ENCODE data around the gene RNF10.
"Not testable (repeated sequence)": the region's sequence is repeated elsewhere in the genome, so short reads cannot be mapped to it uniquely, and the experiment has no call there.

RNF10 gene

DNA sequence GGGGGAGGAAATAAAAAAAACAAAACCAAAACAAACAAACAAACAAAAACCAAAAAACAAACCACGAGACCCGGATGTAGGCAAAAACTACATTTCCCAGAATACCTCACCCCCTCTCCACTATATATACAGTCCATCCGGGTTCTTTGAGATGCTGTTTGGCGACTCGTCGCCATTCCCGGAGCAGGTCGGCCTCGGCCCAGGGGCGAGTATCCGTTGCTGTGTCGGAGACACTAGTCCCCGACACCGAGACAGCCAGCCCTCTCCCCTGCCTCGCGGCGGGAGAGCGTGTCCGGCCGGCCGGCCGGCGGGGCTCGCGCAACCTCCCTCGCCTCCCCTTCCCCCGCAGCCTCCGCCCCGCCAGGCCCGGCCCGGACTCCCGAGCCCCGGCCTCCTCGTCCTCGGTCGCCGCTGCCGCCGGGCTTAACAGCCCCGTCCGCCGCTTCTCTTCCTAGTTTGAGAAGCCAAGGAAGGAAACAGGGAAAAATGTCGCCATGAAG lies at the start of gene RNF10:
Gene RNF10 (plus strand): TSS at position 154 of the 500 bp plus-strand sequence. CDS start 456 bp downstream, outside the sequence.
- peak in 2 of 3 experiments; percentile 43 to 53 for DNase-seq (ENCODE audit: low read depth in 3 of 3)

DNA sequence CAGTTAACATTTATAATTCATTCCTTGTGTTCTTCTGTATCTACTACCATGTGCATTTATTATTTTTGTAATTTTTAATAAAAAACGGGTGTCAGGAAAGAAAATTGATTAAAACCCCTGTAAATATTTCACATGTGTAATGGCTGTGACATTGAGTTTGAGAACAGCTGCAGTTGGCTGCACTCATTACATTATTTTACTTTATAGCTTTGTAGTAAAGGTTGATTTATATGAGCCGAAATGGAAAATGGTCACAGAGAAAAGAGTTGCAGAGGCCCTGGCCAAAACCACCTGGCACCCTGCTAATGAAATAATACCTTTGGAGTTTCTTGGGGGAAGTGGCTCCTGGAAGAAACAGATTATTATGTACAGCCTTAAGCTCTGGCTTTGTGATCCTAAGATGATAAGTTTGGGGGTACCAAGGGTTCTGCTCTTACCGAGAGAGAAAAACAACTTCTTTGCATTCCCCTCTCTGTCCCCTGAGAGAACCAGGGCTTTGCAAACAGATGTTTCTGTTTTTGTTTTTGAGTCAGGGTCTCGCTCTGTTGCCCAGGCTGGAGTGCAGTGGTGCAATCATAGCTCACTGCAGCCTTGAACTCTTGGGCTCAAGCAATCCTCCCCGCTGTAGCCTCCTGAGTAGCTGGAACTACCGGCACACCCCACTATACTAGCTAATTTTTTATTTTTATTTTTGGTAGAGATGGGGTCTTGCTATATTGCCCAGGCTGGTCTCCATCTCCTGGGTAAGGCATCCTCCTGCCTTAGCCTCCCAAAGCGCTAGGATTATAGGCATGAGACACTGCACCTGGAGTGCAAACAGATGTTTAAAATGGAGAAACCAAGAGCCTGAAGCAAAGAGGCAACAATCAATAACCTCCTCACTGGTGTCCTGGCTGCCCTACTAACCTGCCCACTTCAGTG lies 47.9 kb upstream of the RNF10 start:
- no peak for DNase-seq (ENCODE audit: low read depth in 3 of 3)

DNA sequence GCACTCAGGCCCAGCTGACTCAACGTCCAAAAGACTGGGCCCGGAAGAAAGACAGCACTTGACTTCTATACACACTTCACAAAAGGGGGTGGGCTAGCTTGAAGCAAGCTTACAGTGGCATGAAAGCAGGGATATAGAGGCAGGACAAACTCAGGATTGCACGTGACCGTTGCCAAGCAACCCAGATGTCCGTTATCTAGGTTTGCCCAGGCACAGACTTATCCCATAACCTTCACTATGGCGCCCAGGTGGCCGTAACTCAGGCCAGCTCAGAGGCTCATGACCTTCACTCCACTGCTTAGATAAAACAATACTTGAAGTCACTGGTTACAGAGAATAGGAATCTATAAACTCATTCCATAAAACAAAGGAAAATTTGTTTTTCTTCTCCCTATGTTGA lies 46.6 kb upstream of the RNF10 start:
- DNase-seq (ENCODE audit: low read depth in 3 of 3) = not testable (repeated sequence)

DNA sequence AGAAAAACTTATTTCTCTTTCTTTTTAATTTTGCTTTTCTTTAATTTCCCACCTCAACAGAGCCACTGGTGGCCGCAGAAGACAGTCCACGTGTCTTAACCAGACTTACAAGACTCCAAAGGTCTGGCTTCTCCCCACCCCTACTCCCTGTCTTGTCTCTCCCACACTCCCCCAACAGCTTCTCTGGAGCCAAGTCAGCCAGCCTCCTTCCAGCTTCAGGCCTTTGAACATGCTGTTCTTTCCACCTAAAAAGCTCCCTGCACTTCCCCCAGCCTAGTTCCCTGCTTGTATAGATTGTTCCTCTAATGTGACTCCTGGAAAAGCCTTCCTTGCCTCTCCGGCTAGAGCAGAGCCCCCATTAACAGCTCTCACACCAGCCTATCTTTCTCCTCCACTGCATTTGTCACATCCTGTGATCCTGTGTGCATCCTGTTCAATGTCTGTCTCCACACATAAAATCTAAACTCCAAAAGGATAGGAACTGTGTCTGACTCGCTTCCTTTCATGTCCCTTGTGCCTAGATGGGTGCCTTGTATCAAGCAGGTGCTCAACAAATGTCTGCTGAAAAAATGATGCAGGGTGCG lies 46.0 kb upstream of the RNF10 start:
- DNase-seq (ENCODE audit: low read depth in 3 of 3) = no peak

DNA sequence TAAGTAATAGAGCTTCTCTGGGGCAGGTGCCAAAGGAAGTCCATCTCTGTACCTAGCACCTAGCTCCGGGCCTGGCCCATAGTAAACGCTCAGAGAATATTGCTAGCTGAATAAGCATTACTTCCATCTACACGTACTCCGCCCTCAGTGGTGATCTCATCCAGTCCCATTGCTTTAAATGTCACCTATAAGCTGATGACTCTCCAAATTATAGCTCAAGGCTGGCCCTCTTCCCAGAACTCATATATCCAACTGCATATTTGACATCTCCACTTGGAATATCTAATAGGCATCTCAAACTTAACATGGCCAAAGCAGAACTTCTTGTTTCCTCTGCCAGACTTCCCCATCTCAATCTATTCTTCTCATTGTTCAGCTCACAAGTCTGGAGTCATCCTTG lies 45.1 kb upstream of the RNF10 start:
- DNase-seq (ENCODE audit: low read depth in 3 of 3) = no peak

GRCh38 chr12:120490325-120490724 lies 43.8 kb upstream of the RNF10 start:
- no peak for DNase-seq (ENCODE audit: low read depth in 3 of 3)

- no peak for DNase-seq (ENCODE audit: low read depth in 3 of 3)
Measured at GRCh38 chr12:120490833-120491512, 43.2 kb upstream of the RNF10 start.

GRCh38 chr12:120495186-120495730 lies 38.9 kb upstream of the RNF10 start:
- DNase-seq (ENCODE audit: low read depth in 3 of 3) = no peak

DNA sequence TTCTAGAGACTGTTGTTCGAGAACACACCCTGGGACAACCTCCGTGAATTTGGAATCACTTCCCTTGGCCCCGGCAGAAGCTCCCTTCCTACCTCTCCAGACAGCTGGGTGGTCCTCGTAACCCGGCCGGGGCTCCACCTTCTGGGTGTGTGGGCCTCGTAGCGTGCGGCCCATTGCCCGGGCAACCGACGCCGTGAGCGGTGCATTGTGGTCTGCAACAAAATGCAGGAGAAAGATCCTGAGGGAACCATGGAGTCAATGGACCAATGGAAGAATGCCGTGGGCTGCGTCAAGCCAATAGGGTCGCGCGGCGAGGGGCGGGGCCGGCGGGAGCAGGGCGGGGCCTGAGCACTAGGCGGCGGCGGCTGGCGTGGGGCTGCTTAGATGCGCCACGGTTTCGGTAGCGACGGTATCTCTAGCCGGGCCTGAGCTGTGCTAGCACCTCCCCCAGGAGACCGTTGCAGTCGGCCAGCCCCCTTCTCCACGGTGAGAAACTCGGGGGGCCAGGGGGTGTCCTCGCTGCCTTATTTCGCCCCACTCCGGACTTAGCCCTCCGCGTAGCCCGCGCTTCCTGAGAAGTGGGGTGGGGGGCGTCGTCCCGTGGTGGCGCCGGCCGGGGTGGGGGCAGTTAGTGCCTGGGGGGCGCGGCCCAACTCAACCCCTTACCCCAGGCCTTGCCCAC lies 38.3 kb upstream of the RNF10 start, which contains the start of gene DYNLL1:
Gene DYNLL1 (plus strand): TSS at position 383 of the 682 bp plus-strand sequence. CDS start 309 bp downstream, outside the sequence.
- peak; percentile 92 to 97 (median 93) for DNase-seq (ENCODE audit: low read depth in 3 of 3)

DNA sequence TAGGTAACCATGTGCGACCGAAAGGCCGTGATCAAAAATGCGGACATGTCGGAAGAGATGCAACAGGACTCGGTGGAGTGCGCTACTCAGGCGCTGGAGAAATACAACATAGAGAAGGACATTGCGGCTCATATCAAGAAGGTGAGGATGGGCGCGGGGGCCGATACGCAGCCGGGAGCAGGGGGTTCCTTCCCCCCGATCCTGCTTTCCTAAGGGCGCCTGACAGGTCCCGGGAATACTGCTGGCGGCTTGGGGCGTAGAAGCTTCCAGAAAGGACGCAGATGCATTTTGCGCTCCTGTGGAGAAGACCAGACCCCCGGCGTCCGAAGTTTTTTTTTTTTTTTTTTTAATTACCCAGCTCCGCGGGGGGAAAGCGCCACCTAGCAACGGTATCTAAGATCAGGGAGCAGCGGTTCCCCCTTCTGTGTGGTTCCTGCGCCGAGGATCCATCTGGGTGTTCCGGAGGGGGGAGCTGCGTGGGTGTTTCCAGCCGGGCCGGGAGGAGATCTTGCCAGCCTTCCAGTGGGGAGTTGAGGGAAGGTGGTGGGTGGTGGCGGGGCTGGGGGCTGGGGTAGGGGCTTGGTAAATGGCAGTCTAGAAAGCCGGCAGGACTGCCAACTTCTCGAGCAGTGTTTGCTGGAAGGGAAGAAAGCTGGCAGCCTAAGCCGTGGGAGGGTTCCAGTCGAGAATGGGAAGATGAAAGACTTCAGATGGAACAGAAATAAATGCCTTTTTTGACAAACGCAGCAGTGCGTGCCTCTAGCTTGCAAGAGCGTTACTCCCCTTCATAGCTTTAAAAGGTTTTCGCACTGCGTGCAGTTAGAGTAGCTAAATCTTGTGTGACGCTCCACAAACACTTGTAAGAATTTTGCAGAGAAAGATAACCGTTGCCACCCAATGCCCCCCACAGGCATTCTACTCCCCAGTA lies 37.5 kb upstream of the RNF10 start:
- peak; percentile 9 to 24 (median 19) for DNase-seq (ENCODE audit: low read depth in 3 of 3)

- DNase-seq (ENCODE audit: low read depth in 3 of 3) = no peak
Measured at GRCh38 chr12:120497524-120498150, 36.5 kb upstream of the RNF10 start.

GRCh38 chr12:120498870-120499515 lies 35.2 kb upstream of the RNF10 start:
- DNase-seq (ENCODE audit: low read depth in 3 of 3) = no peak

DNA sequence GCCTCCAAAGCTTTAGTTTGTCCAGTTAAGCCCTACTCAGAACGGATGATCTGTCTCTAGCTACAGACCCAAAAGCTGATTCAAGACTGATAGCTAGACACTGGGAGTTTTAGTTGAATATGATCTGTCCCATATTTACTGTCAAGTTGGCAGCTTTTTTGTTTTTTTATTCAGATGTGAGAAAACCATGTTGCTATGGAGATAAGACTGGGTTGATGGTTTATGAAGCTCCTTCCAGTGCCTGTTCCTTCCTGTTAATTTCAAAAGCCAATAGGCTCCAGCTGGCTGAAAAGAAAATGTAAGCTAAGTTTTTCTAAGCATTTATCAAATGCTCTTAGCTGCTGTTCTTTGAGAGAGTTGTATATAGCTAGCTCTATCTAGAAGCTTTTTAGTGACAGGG lies 33.6 kb upstream of the RNF10 start:
- DNase-seq (ENCODE audit: low read depth in 3 of 3) = no peak

GRCh38 chr12:120504587-120504986 lies 29.6 kb upstream of the RNF10 start:
- DNase-seq (ENCODE audit: low read depth in 3 of 3) = no peak

- no peak for DNase-seq (ENCODE audit: low read depth in 3 of 3)
Measured at GRCh38 chr12:120508537-120508936, 25.6 kb upstream of the RNF10 start.

DNA sequence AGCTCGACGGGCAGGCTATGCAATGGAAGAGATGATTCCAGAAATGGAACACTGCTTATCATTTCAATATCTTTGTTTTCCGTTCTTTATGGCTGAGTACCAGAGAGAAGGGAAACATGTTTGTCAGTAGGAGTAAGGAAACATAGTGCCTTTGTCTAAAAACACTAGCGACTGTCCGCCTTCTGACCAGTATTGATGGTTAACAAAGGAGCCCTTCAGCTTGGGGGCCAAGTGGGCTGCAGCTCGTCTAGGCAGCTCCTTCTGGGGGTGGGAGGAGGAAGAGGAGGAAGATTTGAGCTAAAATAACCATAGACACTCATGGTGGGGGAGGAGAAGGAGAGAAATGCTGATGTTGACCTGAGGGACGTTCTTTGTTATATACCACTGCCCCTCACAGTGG lies 20.2 kb upstream of the RNF10 start:
- DNase-seq (ENCODE audit: low read depth in 3 of 3) = no peak

DNA sequence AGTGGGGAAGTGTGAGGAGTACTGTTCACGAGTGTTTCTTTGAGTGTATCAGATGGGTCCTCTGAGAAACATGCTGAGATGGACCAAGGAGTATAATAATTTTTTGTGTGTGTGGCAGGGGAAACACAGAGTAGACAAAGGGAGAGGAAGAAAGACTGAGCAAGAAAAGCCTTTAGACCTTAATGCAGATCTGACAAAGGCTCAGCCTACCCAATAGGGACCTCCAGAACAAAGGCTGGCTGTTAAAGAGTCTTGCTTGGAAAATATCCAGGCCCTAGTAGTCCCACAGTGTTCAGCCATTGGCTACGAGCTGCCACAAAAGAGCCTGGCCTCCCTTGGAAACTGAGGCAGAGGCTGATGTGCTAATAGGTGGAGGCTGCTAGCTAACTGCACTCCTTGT lies 18.7 kb upstream of the RNF10 start:
- no peak for DNase-seq (ENCODE audit: low read depth in 3 of 3)

DNA sequence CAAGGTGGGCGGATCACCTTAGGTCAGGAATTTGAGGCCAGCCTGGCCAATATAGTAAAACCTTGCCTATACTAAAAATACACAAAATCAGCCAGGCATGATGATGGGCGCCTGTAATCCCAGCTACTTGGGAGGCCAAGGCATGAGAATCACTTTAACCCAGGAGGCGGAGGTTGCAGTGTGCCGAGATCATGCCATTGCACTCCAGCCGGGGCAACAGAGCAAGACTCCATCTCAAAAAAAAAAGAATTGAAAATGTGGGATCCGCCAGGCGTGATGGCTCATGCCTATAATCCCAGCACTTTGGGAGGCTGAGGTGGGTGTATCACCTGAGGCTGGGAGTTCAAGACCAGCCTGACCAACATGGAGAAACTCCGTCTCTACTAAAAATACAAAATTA lies 14.8 kb upstream of the RNF10 start:
- not testable (repeated sequence) for DNase-seq (ENCODE audit: low read depth in 3 of 3)

DNA sequence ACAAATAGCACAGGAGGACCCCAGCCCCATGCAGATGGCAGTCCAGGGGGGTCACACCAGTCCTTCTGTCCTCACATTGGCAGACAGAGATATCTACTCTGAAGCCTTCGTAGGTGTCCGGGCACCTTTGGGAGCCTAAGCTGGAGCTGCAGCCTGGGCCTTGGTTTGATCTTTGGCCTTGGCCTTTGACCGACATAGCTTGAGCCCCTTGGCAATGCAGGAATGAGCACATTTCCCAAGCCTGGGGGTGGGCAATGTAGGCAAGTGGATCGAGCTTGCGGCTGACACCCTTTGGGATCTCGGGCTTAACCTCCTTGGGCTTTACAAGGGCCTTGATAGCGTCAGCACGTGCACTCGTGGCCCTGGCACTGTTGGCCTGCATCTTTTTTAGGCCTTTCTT lies 11.6 kb upstream of the RNF10 start:
- DNase-seq (ENCODE audit: low read depth in 3 of 3) = no peak
